Measurements from ENCODE around the gene USP13.

Gene USP13

GRCh38 chr3:179697736-179698332, 45.0 kb downstream of the USP13 start:
- DNase-seq (ENCODE audit: low spot score): no peak

DNA sequence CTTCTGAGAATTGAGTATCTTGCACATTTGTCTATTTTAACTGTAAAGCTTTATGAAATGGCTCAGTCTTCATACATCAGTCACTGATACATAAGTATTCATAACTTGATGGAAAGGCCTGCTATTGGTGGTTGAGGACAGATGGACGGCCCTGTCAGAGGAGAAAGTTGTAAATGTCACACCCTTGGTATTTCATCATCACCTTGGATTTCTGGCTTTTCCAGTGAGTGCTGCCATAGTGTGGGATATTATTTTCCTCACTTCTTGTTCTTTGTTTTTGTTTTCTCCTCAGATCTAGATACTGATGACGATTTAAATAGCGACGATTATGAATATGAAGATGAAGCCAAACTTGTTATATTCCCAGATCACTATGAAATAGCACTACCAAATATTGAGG, 47.9 kb downstream of the USP13 start:
- no peak for DNase-seq (ENCODE audit: low spot score)

DNA sequence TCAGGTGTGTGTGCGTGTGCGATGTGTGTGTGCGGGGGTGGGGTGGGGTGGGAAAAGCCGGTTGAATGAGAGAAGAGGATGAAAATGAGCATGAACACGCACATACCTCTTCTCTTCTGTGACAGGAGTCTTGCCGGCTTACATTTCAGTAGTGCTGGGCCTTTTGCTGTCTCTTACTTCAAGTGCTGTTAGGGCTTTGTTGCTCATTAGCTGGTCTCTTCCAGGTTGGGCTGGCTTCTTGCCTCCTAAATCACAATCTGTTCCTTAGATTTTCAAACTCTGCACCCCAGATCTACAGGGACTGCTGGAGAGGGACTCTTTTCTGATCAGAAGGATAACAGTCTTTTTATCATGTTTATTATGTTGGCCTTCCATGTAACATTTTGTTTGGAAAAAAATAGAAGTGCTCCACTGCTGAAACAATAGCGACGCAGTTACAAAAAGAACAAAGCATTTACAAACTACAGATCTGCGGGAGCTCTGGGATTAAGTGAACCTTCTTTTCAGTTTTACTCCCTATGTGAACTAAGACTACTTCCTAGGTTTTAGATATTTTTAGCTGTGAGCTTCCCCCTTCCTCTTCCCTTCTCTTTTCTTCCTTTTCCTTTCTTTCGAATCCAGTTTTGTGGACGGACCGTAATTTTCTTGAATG, 48.5 kb downstream of the USP13 start:
- DNase-seq (ENCODE audit: low spot score): no peak

- DNase-seq (ENCODE audit: low spot score): no peak
These were observed 49.6 kb downstream of the USP13 start for GRCh38 chr3:179702271-179702947.

DNA sequence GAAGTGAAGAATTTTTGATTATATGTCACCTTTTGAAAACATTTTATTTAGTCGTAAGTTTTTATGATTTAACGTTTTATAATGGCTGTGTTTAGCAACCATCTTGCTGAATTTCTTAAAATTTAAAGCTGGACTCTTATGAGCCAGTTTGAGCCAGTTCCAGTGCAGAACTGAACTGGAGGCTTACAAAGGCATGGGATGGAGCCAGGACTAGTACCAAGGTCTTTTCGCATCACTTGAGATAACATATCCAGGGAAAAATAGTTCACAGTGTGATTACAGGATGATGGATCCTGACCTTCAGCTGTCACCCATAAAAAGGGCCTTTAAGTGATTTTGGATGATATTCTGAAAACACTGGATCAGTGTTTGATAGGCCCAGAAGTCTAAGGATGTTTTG, 51.0 kb downstream of the USP13 start:
- DNase-seq (ENCODE audit: low spot score): no peak

- no peak for DNase-seq (ENCODE audit: low spot score)
These were observed 53.4 kb downstream of the USP13 start for GRCh38 chr3:179706233-179706632.

GRCh38 chr3:179710079-179710478, 57.2 kb downstream of the USP13 start:
- no peak for DNase-seq (ENCODE audit: low spot score)

- DNase-seq (ENCODE audit: low spot score): no peak
These were observed 60.8 kb downstream of the USP13 start for GRCh38 chr3:179713643-179714090.

DNA sequence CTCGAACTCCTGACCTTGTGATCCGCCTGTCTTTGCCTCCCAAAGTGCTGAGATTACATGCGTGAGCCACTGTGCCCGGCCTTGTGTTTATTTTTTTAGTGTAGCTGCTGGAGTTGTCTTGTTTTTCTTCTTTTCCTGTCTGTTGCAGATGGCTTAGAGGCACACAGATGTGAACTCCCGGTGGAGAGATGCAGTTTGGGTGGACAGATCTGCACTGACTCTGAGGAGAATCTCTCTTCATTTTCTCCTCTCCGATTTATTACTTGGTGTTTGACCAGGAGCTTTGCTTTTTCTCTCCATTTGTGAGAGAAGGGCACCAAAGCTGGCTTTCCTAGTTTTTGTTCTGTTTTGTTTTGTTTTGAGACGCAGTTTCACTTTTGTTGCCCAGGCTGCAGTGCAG, 62.7 kb downstream of the USP13 start:
- no peak for DNase-seq (ENCODE audit: low spot score)

DNA sequence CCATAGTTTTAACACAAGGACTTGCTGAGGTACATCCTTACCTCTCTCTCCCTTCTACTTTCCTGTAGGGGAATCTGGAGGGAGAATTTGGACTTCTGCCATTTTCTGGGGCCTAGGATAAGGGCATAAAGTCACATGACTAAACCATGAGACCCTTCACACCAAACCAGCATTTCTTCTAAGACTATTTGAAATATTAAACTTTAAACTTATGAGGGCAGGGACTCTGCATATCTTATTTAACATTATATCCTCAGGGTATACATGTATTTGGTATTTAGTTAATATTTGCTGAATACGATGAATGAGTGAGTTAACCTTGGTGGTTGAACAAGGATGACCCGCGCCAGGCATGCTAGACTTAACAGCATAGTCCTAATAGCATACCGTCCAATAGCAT, 63.4 kb downstream of the USP13 start:
- DNase-seq (ENCODE audit: low spot score): no peak

GRCh38 chr3:179716811-179717210, 64.0 kb downstream of the USP13 start:
- peak; percentile 92 for DNase-seq (ENCODE audit: low spot score)

GRCh38 chr3:179717219-179717618, 64.4 kb downstream of the USP13 start:
- no peak for DNase-seq (ENCODE audit: low spot score)

DNA sequence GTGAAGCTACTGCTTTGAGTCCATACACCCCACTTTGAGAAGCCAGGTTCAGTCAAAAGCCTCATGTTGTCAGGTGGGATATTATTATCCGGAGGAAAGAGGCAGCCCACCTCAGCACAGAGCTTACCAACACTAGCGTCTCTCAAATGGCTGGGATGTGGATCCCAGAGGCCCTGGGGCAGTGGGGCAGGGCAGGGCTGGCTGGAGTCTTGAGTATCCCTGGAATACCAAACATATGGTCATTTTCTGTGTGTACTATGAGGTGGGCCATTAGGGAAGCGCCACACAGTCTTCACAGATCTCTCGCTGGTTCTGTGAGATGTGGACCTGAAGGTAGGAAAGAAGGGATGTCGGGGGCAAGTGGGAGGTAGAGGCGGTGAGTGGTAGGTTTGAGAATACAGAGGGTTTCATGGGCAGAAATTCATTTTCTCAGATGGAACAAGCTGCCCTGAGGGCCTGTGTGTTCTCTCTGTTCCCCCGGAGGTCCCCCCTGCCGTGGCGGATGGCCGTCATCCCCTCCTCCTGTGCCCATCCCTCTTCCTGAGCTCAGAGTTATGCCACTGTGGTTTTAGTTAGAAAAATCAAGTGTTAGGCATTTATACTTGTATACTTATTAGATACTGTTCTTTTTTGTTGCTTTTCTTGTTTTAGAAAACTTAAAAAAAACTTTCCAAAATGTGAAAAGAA, 66.4 kb downstream of the USP13 start:
- no peak for DNase-seq (ENCODE audit: low spot score)

GRCh38 chr3:179720196-179720595, 67.4 kb downstream of the USP13 start:
- peak; percentile 58 for DNase-seq (ENCODE audit: low spot score)

- DNase-seq (ENCODE audit: low spot score): no peak
These were observed 70.8 kb downstream of the USP13 start for GRCh38 chr3:179723617-179724016.

- no peak for DNase-seq (ENCODE audit: low spot score)
These were observed 73.3 kb downstream of the USP13 start for GRCh38 chr3:179726075-179726699.

DNA sequence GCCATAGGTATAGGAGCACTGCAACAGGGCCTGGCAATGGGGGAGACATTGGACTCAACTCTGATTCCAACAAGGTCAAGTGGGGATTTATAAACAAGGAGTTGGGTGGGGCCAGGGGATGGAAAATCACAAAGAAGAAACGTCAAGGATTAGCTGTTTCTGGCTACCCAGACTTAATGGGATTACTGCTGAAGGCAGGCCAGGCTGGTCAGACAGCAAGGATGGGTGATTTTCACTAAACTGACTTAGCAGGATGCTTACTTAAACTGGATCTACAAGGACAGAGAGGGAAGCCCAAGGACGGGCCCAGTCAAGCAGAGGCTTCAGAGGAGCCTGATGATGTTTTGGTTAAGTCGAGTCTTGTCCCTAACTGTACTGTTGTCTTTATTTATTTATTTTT, 76.2 kb downstream of the USP13 start:
- DNase-seq (ENCODE audit: low spot score): no peak

- no peak for DNase-seq (ENCODE audit: low spot score)
These were observed 77.1 kb downstream of the USP13 start for GRCh38 chr3:179729981-179730380.

DNA sequence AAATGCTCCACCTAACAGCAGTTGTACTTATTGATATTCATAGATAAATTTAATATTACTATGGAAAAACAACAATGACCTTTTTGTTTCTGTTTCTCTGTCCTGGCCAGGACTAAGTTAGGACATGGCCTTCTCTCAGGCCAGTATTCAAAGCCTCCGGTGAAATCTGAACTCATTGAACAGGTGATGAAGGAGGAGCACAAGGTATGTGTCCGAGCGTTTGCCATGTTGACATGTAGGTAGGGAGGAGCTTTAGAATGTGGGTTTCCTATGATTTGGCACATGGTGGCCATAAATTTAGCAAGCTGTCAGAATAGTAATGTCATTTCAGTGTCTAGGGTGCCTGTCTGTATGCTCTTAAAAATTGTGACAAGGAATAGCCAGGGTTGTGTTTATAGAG, 77.7 kb downstream of the USP13 start:
- DNase-seq (ENCODE audit: low spot score): no peak

GRCh38 chr3:179731544-179731943, 78.7 kb downstream of the USP13 start:
- no peak for DNase-seq (ENCODE audit: low spot score)

DNA sequence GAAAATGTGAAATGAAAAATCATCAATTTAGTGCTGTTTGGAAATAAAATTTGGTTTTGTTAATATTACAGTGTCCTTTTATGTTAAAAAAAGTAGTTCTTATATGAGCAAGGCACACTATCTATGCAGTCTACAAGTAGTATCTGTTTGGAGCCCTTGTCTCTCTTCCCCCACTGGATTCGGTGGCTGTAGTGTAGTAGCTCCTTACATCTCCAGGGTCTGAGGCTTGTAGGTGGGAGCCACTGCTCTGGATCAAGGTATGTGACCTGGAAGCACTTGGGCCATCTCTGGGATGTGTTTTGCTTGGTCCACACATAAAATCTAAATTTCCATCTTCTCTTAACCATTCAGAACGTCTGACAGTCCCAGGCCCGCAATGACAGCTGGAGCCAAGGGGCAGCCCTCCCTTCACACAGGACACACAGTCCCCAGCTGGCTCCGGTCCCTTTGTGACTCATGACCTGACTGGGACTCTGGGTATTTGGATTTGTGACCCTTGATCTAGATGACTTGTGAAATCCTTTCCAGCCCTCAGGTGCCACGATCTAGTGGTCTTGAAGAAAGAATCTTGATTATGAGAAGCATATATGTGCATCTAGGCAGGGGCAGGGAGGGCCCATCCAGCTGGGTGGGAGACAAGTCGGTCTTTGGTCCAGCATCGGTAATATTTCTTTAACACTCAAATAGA, 80.0 kb downstream of the USP13 start:
- no peak for DNase-seq (ENCODE audit: low spot score)

- DNase-seq (ENCODE audit: low spot score): no peak
These were observed 81.0 kb downstream of the USP13 start for GRCh38 chr3:179733797-179734196.
